Central memory CD8-positive, alpha-beta T cell (primary cell): ENCODE data around the gene UGCG.
"Not testable (repeated sequence)": the region's sequence is repeated elsewhere in the genome, so short reads cannot be mapped to it uniquely, and the experiment has no call there.

Source experiments
- ATAC-seq: fragments of 150-1000 bp; cut with Tn5 transposase; replicated peaks from 2 replicates; pipeline ENCODE4 v1.10.0; 2022; ENCODE audit warnings: mild to moderate bottlenecking, moderate FRiP score, moderate number of reproducible peaks; ENCODE audit not compliant: poor library complexity, severe bottlenecking; ENCODE audit errors: extremely low read depth
- DNase-seq, 2 donors: peaks; one replicate each; pipeline ENCODE4 v3.0.0; 2021; ENCODE audit warnings: low spot score in 2 of 2
- H3K27ac Mint-ChIP-seq: one replicate; pipeline ENCODE4 v1.8.0; 2022; ENCODE audit warnings: low read depth, mild to moderate bottlenecking, moderate library complexity, mixed read lengths
- H3K27me3 Mint-ChIP-seq: one replicate; pipeline ENCODE4 v1.8.0; 2022; ENCODE audit warnings: mixed read lengths
- H3K36me3 Mint-ChIP-seq: one replicate; pipeline ENCODE4 v1.8.0; 2022; ENCODE audit warnings: mild to moderate bottlenecking, moderate library complexity, mixed read lengths; ENCODE audit not compliant: insufficient read depth
- H3K4me1 Mint-ChIP-seq: one replicate; pipeline ENCODE4 v1.8.0; 2022; ENCODE audit warnings: mixed read lengths
- H3K4me3 Mint-ChIP-seq: one replicate; pipeline ENCODE4 v1.8.0; 2022; ENCODE audit warnings: mild to moderate bottlenecking, moderate library complexity, mixed read lengths
- H3K9me3 Mint-ChIP-seq: one replicate; pipeline ENCODE4 v1.8.0; 2022; ENCODE audit warnings: mixed read lengths

Gene UGCG

DNA sequence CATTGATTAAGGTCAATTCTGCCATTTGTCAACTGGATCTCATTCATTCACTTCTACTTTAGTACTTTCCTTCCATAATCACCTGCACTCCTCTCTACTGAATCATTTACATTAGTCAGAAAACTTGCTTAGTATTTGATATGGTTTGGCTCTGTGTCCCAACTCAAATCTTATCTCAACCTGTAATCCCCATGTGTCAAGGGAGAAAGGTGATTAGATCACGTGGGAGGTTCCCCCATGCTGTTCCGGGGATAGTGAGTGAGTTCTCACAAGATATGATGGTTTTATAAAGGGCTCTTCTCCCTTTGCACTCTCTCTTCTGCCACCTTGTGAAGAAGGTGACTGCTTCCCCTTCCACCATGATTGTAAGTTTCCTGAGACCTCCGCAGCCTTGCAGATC is 23.7 kb upstream of the UGCG start:
- H3K4me3 Mint-ChIP-seq: no peak overlapping the region

DNA sequence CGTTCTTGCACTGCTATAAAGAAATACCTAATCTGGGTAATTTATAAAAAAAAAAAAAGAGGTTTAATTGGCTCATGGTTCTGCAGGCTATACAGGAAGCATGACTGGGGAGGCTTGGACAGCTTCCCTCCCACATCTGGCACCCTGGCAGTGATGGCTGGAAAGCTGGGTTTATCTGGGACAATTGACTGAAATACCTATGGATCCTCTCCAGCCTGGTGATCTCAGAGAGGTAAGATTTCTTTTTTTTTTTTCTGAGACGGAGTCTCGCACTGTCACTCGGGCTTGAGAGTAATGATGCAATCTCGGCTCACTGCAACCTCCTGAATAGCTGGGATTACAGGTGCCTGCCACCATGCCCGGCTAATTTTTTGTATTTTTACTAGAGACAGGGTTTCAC is 22.7 kb upstream of the UGCG start:
- Mint-ChIP-seq H3K27ac (no peak overlapping the region), H3K36me3 (no peaks in the 10 kb centered on the region), H3K4me1 (no peaks in the 10 kb centered on the region), H3K27me3 (peaks cover 10% of the 10 kb centered on the region), H3K4me3 (no peak overlapping the region), H3K9me3 (no peaks in the 10 kb centered on the region)
- ATAC-seq (no peak), DNase-seq (no peak)

More for the DNA sequence above, 23.7 kb upstream of the UGCG start:
- H3K4me1 Mint-ChIP-seq: no peaks in the 10 kb centered on the region
- no peaks in the 10 kb centered on the region for H3K36me3 Mint-ChIP-seq
- no peak for DNase-seq
- peaks cover 9% of the 10 kb centered on the region for H3K27me3 Mint-ChIP-seq
- H3K27ac Mint-ChIP-seq: no peak overlapping the region
- no peaks in the 10 kb centered on the region for H3K9me3 Mint-ChIP-seq
- ATAC-seq: no peak

DNA sequence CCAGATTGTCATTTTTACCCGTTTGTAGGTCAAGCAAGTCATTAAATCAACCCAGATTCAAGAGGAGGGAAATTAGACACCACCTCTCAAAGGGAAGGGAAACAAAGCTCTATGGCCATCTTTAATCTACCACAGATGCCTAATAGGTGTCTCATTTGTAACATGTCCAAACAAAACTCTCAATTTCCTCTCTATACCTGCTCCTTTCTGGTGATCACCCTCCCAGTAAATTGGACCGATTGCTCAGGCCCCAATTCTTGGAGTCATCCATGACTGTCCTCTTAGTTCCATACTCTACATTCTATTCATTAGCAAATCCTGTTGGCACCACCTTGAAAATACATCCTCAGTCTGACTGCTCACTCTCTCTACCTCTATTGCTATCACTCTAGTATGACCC is 22.1 kb upstream of the UGCG start:
- ATAC-seq (no peak), DNase-seq (no peak)
- no peaks in the 10 kb centered on the region for H3K36me3 Mint-ChIP-seq
- H3K4me1 Mint-ChIP-seq: no peaks in the 10 kb centered on the region
- no peak overlapping the region for H3K4me3 Mint-ChIP-seq
- H3K27me3 Mint-ChIP-seq: peaks cover 16% of the 10 kb centered on the region
- no peaks in the 10 kb centered on the region for H3K9me3 Mint-ChIP-seq
- H3K27ac Mint-ChIP-seq: no peak overlapping the region

DNA sequence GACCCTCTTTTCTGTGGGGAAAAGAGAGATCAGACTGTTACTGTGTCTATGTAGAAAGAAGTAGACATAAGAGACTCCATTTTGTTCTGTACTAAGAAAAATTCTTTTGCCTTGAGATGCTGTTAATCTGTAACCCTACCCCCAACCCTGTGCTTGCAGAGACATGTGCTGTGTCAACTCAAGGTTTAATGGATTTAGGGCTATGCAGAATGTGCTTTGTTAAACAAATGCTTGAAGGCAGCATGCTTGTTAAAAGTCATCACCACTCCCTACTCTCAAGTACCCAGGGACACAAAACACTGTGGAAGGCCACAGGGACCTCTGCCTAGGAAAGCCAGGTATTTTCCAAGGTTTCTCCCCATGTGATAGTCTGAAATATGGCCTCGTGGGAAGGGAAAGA is 21.3 kb upstream of the UGCG start:
- not testable (repeated sequence) for H3K4me3 Mint-ChIP-seq, H3K9me3 Mint-ChIP-seq, DNase-seq, H3K36me3 Mint-ChIP-seq, H3K4me1 Mint-ChIP-seq, ATAC-seq, H3K27ac Mint-ChIP-seq
- peaks cover 22% of the 10 kb centered on the region for H3K27me3 Mint-ChIP-seq

DNA sequence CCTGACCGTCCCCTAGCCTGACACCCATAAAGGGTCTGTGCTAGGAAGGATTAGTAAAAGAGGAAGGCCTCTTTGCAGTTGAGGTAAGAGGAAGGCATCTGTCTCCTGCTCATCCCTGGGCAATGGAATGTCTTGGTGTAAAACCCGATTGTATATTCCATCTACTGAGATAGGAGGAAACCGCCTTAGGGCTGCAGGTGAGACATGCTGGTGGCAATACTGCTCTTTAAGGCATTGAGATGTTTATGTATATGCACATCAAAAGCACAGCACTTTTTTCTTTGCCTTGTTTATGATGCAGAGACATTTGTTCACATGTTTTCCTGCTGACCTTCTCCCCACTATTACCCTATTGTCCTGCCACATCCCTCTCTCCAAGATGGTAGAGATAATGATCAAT is 20.9 kb upstream of the UGCG start:
- ATAC-seq, DNase-seq, H3K4me3 Mint-ChIP-seq, H3K4me1 Mint-ChIP-seq, H3K36me3 Mint-ChIP-seq, H3K9me3 Mint-ChIP-seq, H3K27ac Mint-ChIP-seq: not testable (repeated sequence)
- H3K27me3 Mint-ChIP-seq: peaks cover 22% of the 10 kb centered on the region

DNA sequence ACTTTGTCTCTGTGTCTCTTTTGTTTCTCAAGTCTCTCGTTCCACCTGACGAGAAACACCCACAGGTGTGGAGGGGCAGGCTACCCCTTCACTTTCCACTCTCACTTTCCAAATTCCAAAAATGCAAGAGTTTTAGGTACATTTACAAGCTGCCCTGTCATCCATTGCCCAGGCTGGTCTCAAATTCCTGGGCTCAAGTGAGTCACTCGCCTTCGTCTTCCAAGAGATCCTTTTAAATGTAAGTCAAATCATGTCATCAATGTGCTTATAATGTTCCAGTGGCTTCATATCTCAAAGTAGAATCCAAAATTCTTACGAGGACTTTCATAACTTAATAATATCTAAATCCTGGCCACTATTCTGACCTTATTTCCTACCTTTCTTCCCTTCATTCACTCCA is 20.4 kb upstream of the UGCG start:
- H3K4me1 Mint-ChIP-seq: no peaks in the 10 kb centered on the region
- peaks cover 22% of the 10 kb centered on the region for H3K27me3 Mint-ChIP-seq
- ATAC-seq: no peak
- H3K9me3 Mint-ChIP-seq: no peaks in the 10 kb centered on the region
- no peak overlapping the region for H3K4me3 Mint-ChIP-seq
- no peak overlapping the region for H3K27ac Mint-ChIP-seq
- no peak for DNase-seq
- H3K36me3 Mint-ChIP-seq: no peaks in the 10 kb centered on the region

GRCh38 chr9:111877420-111877819 is 19.2 kb upstream of the UGCG start:
- H3K27me3 Mint-ChIP-seq: peaks cover 22% of the 10 kb centered on the region
- ATAC-seq: no peak
- no peaks in the 10 kb centered on the region for H3K36me3 Mint-ChIP-seq
- no peak overlapping the region for H3K27ac Mint-ChIP-seq
- no peak for DNase-seq
- H3K4me3 Mint-ChIP-seq: no peak overlapping the region
- no peaks in the 10 kb centered on the region for H3K9me3 Mint-ChIP-seq
- H3K4me1 Mint-ChIP-seq: no peaks in the 10 kb centered on the region

DNA sequence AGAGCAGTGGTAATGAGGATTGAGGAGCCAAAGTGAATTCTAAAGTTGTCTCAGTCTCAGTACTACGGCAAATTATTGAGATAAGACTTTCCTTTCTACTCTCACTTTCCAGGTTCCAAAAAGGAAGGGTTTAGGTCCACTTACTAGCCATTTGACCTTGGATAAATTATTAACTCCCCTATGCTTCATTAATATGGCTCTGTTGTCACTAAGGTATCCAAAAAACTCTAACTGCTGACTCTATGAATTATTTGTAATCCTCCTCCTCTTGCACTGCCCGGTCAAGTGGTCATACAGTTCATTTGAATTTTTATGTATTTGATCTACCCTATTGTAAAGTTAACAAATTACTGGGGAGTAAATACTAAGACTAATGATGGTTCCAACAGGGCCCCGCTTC is 17.7 kb upstream of the UGCG start:
- Mint-ChIP-seq H3K36me3 (no peaks in the 10 kb centered on the region), H3K4me1 (no peaks in the 10 kb centered on the region), H3K27ac (no peak overlapping the region), H3K27me3 (peaks cover 22% of the 10 kb centered on the region), H3K4me3 (no peak overlapping the region), H3K9me3 (no peaks in the 10 kb centered on the region)
- no peak for DNase-seq
- ATAC-seq: no peak

- no peak overlapping the region for H3K4me3 Mint-ChIP-seq
- peaks cover 3% of the 10 kb centered on the region for H3K4me1 Mint-ChIP-seq
Measured at GRCh38 chr9:111886983-111887718, 9.5 kb upstream of the UGCG start.

DNA sequence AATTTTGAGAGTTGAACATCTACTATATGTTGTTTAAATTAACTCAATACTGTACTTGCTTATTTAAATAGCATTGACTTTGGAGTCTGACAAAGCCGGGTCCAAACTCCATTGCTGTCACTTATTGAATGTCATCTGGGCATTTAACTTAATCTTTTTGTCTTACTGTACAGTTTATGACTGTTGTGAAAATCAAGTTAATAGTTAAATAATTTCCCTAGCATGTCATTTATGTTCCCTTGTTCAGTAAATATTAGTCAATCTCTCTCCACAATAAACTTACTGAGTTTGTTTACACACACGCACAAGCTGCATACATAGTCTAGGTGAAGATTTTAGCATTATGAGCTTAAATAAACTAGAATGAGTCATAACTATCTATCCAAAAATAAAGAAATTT is 6.3 kb upstream of the UGCG start:
- H3K27ac Mint-ChIP-seq: no peak overlapping the region
- no peaks in the 10 kb centered on the region for H3K36me3 Mint-ChIP-seq
- ATAC-seq: no peak
- H3K9me3 Mint-ChIP-seq: no peaks in the 10 kb centered on the region
- no peak overlapping the region for H3K4me3 Mint-ChIP-seq
- H3K4me1 Mint-ChIP-seq: peaks cover 6% of the 10 kb centered on the region
- no peak for DNase-seq
- no peaks in the 10 kb centered on the region for H3K27me3 Mint-ChIP-seq

More at GRCh38 chr9:111886983-111887718, 9.5 kb upstream of the UGCG start:
- H3K9me3 Mint-ChIP-seq: no peaks in the 10 kb centered on the region
- H3K27me3 Mint-ChIP-seq: no peaks in the 10 kb centered on the region
- ATAC-seq: no peak
- no peak for DNase-seq
- no peaks in the 10 kb centered on the region for H3K36me3 Mint-ChIP-seq
- no peak overlapping the region for H3K27ac Mint-ChIP-seq

- not testable (repeated sequence) for H3K4me1 Mint-ChIP-seq
Measured at GRCh38 chr9:111890867-111891266, 5.7 kb upstream of the UGCG start.

GRCh38 chr9:111891910-111892499 is 4.6 kb upstream of the UGCG start:
- no peak overlapping the region for H3K4me3 Mint-ChIP-seq
- DNase-seq: no peak
- no peaks in the 10 kb centered on the region for H3K9me3 Mint-ChIP-seq
- ATAC-seq: no peak
- H3K27me3 Mint-ChIP-seq: no peaks in the 10 kb centered on the region
- H3K4me1 Mint-ChIP-seq: peaks cover 6% of the 10 kb centered on the region
- no peak overlapping the region for H3K27ac Mint-ChIP-seq
- peaks cover 4% of the 10 kb centered on the region for H3K36me3 Mint-ChIP-seq

More at GRCh38 chr9:111890867-111891266, 5.7 kb upstream of the UGCG start:
- H3K36me3 Mint-ChIP-seq, H3K27ac Mint-ChIP-seq, H3K4me3 Mint-ChIP-seq, ATAC-seq, H3K27me3 Mint-ChIP-seq, DNase-seq, H3K9me3 Mint-ChIP-seq: not testable (repeated sequence)

DNA sequence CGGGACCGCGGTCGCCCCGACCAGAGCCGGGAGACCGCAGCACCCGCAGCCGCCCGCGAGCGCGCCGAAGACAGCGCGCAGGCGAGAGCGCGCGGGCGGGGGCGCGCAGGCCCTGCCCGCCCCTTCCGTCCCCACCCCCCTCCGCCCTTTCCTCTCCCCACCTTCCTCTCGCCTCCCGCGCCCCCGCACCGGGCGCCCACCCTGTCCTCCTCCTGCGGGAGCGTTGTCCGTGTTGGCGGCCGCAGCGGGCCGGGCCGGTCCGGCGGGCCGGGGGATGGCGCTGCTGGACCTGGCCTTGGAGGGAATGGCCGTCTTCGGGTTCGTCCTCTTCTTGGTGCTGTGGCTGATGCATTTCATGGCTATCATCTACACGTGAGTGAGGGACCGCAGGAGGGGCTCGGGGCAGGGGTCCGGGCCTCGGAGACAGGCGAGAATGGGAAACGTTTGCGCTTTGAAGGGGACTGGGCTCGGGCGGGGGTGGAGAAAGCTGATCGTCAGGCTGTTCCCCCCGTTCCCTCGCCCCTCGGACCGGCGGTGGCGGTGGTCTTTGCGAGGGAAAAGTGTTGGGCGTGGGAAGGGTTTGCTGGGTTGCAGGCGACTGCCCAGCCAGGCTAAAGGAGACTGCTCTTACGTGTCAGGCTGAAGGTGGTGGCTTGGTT is 457 bp downstream of the UGCG start:
- Mint-ChIP-seq H3K27ac (no peak overlapping the region), H3K4me1 (peaks cover 16% of the 10 kb centered on the region), H3K9me3 (no peaks in the 10 kb centered on the region), H3K4me3 (no peak overlapping the region), H3K27me3 (no peaks in the 10 kb centered on the region), H3K36me3 (peaks cover 4% of the 10 kb centered on the region)
- DNase-seq: peak in 1 of 2 donors; percentile 22
- peak; percentile 55 for ATAC-seq
